ENCODE results near the gene ATP5F1B.

The ATP5F1B gene

DNA sequence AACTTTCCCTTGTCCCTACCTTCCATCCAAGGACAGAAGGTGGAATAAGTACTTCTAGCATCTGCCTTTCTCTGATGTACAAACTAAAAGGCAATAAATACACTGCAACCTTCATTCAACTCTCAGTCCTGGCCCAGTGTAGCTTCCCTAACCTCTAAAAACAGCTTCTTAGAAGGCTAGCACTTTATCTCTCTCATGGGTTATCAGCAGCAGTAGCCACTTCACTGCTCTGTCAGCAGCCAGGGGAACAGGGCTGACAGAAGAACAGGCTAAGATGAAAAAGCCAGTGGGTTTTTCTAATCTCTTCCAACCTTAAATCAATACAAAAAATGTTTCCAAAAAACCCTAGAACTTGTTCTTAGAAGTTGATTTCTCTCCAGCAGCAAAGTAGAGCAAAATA, 28.9 kb downstream of the ATP5F1B start:
- no peak for DNase-seq (ENCODE audit: low read depth)

DNA sequence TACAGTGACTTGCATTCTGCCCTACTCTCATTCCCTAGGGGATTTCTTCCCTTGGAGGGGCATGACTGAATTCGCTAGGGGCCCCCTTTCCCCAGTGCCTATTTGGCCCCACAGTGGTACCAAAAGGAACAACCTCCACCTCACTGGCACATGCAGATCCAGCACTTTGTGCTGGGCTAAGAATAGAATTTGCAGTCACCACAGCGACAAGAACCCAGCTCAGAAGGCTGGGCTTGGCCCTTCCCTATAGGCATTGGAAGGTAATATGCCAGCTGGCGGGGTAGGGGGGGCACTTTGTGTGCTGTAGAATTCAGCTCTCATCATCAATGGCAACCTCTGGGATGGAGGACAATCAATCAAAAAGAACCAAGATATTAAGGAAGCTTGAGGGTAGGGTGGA, 29.5 kb downstream of the ATP5F1B start:
- no peak for DNase-seq (ENCODE audit: low read depth)

DNA sequence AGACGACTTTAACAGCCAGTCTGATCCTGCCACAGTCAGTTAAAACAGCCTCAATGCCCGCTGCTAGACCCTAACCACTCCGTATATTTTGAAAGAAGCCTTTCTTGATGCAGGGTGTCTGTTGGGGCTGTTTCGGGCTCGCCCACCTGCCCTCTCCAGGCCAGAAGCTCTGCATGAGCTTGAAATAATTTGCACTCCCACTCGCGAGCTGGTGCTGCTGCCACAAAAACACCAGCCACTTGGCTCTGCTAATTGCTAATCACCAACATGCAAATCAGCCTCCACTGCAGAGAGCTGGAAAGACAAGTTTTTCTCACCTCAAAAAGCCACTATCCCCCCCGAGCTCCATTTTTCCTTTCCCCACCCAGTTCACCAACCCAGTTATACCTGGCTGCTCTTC, 31.2 kb downstream of the ATP5F1B start:
- DNase-seq (ENCODE audit: low read depth) = no peak

- DNase-seq (ENCODE audit: low read depth) = no peak
Measured at GRCh38 chr12:56604355-56604754, 41.4 kb downstream of the ATP5F1B start.

DNA sequence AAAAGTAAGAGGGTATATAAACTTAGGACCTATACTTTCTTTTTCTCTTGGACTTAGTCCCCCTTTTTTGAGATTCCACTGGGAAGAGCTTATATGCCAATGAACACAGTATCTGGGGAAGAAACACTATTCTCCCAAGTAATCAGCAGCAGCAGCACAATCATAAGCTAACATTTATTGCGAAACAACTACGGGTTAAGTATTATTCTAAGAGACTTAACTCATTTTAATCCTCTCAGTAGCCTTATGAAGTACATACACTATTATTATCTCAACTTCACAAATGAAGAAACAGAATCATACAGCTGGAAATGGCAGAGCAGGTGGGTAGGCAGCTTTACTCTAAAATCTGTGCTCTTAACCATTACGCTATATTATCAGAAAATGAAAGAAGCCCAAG, 43.5 kb downstream of the ATP5F1B start:
- no peak for DNase-seq (ENCODE audit: low read depth)

DNA sequence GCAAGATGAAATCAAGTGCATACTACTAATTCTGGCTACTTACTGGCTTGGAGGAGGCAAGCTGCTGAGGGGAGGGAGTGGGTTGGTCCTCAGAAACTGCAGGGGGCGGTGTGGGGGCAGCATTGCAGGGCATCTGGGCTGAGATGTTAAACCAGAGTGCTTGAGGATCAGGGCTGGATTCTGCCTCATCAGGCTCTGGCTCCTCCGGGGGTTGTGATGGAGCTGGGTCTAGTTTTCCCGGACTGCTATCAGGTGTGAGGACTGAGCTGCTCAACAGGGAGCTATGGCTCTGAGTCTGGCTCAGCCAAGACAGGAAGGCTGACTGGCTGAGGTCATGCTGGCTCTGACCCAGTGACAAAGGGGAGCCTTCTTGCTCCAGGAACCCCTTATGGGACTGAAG, 44.3 kb downstream of the ATP5F1B start:
- DNase-seq (ENCODE audit: low read depth) = no peak

GRCh38 chr12:56600753-56601152, 45.0 kb downstream of the ATP5F1B start:
- no peak for DNase-seq (ENCODE audit: low read depth)

DNA sequence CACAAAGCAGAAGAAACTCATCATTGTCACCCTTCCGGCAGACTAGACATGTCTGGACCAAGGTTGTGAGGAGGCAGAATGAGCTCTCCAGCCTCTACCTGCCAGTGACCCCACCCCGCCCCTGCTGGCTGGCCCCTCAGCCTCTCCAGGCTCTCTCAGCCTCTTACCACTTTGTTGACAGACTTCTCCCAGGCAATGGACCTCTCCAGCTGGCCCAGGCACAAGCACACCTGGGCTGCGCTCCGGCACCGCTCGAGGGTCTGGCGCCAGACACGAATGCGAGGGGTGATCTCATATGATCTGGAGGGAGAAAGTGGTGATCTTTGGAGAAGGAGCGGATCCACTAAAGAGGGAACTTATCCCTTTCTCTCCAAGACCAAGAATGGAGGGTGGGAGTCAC, 46.0 kb downstream of the ATP5F1B start:
- DNase-seq (ENCODE audit: low read depth) = no peak

GRCh38 chr12:56599041-56599440, 46.7 kb downstream of the ATP5F1B start:
- no peak for DNase-seq (ENCODE audit: low read depth)

DNA sequence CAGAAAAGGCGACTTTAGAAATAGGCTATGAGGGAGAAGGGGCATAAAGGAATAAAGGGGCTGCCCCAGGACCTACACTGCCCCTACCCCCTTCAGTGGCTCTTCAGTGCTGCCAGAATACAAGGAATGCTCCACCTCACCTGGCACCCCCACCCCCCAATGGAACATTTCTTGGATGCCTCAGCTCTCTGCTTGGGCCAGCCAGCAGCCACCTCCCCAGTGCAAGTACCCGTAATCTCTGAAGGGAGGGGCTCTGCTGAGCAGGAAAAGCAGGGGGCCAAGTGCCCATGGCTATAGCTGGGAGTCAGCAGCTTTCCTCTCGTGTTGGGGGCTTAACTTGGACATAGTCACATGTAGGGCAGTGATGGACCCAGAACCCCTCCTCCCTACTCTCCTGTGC, 49.0 kb downstream of the ATP5F1B start:
- no peak for DNase-seq (ENCODE audit: low read depth)

- peak; percentile 30 for DNase-seq (ENCODE audit: low read depth)
Measured at GRCh38 chr12:56593909-56594621, 51.7 kb downstream of the ATP5F1B start.

- DNase-seq (ENCODE audit: low read depth) = no peak
Measured at GRCh38 chr12:56591961-56592360, 53.8 kb downstream of the ATP5F1B start.

DNA sequence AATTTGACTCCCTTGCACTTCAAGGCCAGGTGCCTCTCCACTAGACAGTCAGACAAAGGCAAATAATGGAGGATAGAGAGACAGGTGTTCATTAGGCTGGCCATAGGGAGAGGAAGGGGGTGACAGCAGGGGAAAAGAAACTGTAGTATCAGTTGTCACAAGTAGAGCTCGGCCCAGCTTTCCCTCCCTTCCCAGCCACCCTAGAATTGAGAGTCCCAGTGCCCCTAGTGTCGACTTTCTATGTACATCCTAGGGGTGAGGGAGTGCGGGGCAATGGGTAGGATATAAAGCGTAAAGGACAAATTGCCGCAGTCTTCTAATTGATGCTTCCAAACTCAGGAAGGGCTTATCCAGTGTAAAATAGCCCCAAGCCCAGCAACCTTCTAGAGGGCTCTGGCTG, 54.7 kb downstream of the ATP5F1B start:
- DNase-seq (ENCODE audit: low read depth) = no peak

DNA sequence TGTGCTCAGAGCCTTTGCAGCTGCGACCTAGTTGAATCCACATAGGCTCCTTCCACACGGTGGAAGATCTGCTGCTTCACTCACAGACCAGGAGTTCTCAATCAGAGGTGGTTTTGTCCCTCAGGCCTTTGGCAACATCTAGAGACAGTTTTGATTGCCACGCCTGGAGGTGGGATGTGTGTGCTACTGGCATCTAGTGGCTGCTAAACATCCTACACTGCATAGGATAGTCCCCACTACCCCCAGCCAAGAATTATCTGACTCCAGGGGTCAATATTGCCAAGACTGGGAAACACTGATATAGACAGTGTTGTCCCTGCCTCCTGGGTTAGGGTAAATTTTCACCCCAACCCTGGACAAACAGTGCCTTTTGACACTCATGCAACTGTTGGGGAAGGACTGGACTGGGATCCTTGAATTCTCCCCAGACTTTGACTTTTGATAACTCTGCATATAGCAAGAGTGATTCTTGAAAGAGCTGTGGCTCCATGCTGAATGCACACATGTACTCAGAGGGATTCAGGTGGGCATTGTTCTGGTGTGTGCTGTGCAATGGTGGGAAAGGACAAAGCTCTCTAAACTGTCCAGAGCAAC, 55.5 kb downstream of the ATP5F1B start:
- no peak for DNase-seq (ENCODE audit: low read depth)

- DNase-seq (ENCODE audit: low read depth) = no peak
Measured at GRCh38 chr12:56589783-56590182, 56.0 kb downstream of the ATP5F1B start.

All from stimulated activated CD8-positive, alpha-beta memory T cell treated with anti-CD3 and anti-CD28 coated beads, Interleukin-15, amount 100 ng/mL, for 1 hour (primary cell).